GM23338 (cell line): ENCODE data around the gene IER2. TPM values are rescaled to one million over a fixed set of nuclear protein-coding genes. Genes with fewer than 3 reads are reported as not detected.
"Not testable (repeated sequence)": the region's sequence is repeated elsewhere in the genome, so short reads cannot be mapped to it uniquely, and the experiment has no call there.

Source experiments
- ATAC-seq: fragments of 200-7000 bp; cut with Tn5 transposase; 3 replicates; pipeline ENCODE4 v1.9.1; 2020
- DNase-seq: peaks from one replicate; pipeline ENCODE4 v3.0.0-alpha.2; 2015; ENCODE audit warnings: low spot score
- H2AFZ ChIP-seq: fragments of 200-600 bp; sonication (generic); 2 replicates; pipeline ENCODE4 v1.8.0; 2016; ENCODE audit warnings: antibody characterized with exemption, mild to moderate bottlenecking, moderate library complexity
- H3F3A ChIP-seq: fragments of 200-600 bp; sonication (generic); replicated peaks from 2 replicates; pipeline ENCODE4 v1.8.0; 2017; ENCODE audit warnings: antibody characterized with exemption, mixed run types, low read depth
- H3K27ac ChIP-seq: fragments of 200-600 bp; sonication (generic); 2 replicates; pipeline ENCODE4 v1.6.1; 2016; ENCODE audit warnings: low read depth
- H3K27me3 ChIP-seq: fragments of 200-600 bp; sonication (generic); 2 replicates; pipeline ENCODE4 v1.8.0; 2016; ENCODE audit warnings: mild to moderate bottlenecking, mixed run types, moderate library complexity; ENCODE audit not compliant: insufficient read depth
- H3K36me3 ChIP-seq: fragments of 200-600 bp; sonication (generic); 2 replicates; pipeline ENCODE4 v1.8.0; 2016; ENCODE audit warnings: mild to moderate bottlenecking; ENCODE audit not compliant: insufficient read depth
- H3K4me1 ChIP-seq: fragments of 200-600 bp; sonication (generic); 2 replicates; pipeline ENCODE4 v1.8.0; 2016; ENCODE audit warnings: mild to moderate bottlenecking, moderate library complexity; ENCODE audit not compliant: insufficient read depth
- H3K4me2 ChIP-seq: fragments of 200-600 bp; sonication (generic); 2 replicates; pipeline ENCODE4 v1.7.1; 2017; ENCODE audit warnings: mixed run types
- H3K4me3 ChIP-seq: fragments of 200-600 bp; sonication (generic); 2 replicates; pipeline ENCODE4 v1.6.1; 2016; ENCODE audit warnings: mixed run types
- H3K79me2 ChIP-seq: fragments of 200-600 bp; sonication (generic); replicated peaks from 2 replicates; pipeline ENCODE4 v1.8.0; 2017; ENCODE audit warnings: mild to moderate bottlenecking; ENCODE audit not compliant: insufficient read depth
- H3K9me2 ChIP-seq: fragments of 200-600 bp; sonication (generic); 2 replicates; pipeline ENCODE4 v1.8.0; 2017; ENCODE audit not compliant: insufficient read depth
- H4K20me1 ChIP-seq: fragments of 200-600 bp; sonication (generic); replicated peaks from 2 replicates; pipeline ENCODE4 v1.8.0; 2017; ENCODE audit warnings: mild to moderate bottlenecking; ENCODE audit not compliant: insufficient read depth
- H3K27ac Mint-ChIP-seq: 2 replicates; pipeline ENCODE4 v1.8.0; 2020; ENCODE audit warnings: inconsistent platforms, mild to moderate bottlenecking, moderate library complexity, mixed read lengths
- H3K27me3 Mint-ChIP-seq: 3 replicates; pipeline ENCODE4 v1.8.0; 2022; ENCODE audit warnings: low read depth, mild to moderate bottlenecking, moderate library complexity, mixed read lengths, inconsistent platforms; ENCODE audit not compliant: insufficient read depth, poor library complexity
- H3K36me3 Mint-ChIP-seq: 3 replicates; pipeline ENCODE4 v1.8.0; 2021; ENCODE audit warnings: low read depth, mild to moderate bottlenecking, inconsistent platforms, moderate library complexity, mixed read lengths
- H3K4me1 Mint-ChIP-seq: 3 replicates; pipeline ENCODE4 v1.8.0; 2020; ENCODE audit warnings: mild to moderate bottlenecking, inconsistent platforms, mixed read lengths
- H3K4me3 Mint-ChIP-seq: 3 replicates; pipeline ENCODE4 v1.8.0; 2021; ENCODE audit warnings: moderate library complexity, mild to moderate bottlenecking, inconsistent platforms, mixed read lengths
- H3K9me3 Mint-ChIP-seq: 3 replicates; pipeline ENCODE4 v1.8.0; 2020; ENCODE audit warnings: moderate library complexity, mild to moderate bottlenecking, inconsistent platforms, mixed read lengths
- CREB1 ChIP-seq: fragments of 250-450 bp; sonication (Bioruptor Pico); IDR thresholded peaks from 2 replicates; pipeline ENCODE4 v1.5.0; 2020; ENCODE audit warnings: low read depth, mild to moderate bottlenecking, moderate library complexity
- ETS1 ChIP-seq: IDR thresholded peaks from 2 replicates; pipeline ENCODE4 v1.6.1; 2016; ENCODE audit warnings: antibody characterized with exemption
- EZH2 ChIP-seq: fragments of 200-600 bp; sonication (generic); IDR thresholded peaks from one replicate; pipeline ENCODE4 v1.8.0; 2017; ENCODE audit warnings: antibody characterized with exemption, mild to moderate bottlenecking, low read depth; ENCODE audit not compliant: unreplicated experiment
- EZH2phosphoT487 ChIP-seq: fragments of 200-600 bp; sonication (generic); IDR thresholded peaks from one replicate; pipeline ENCODE4 v1.8.1; 2018; ENCODE audit warnings: antibody characterized with exemption; ENCODE audit not compliant: unreplicated experiment
- JUNB ChIP-seq: IDR thresholded peaks from one replicate; pipeline ENCODE4 v1.6.1; 2016; ENCODE audit warnings: antibody characterized with exemption; ENCODE audit not compliant: unreplicated experiment
- POLR2AphosphoS5 ChIP-seq: IDR thresholded peaks from 2 replicates; pipeline ENCODE4 v1.6.1; 2016; ENCODE audit warnings: antibody characterized with exemption, low read depth
- REST ChIP-seq: IDR thresholded peaks from one replicate; pipeline ENCODE4 v1.6.1; 2018; ENCODE audit warnings: antibody characterized with exemption; ENCODE audit not compliant: unreplicated experiment
- STAT1 ChIP-seq: IDR thresholded peaks from one replicate; pipeline ENCODE4 v1.6.1; 2016; ENCODE audit warnings: antibody characterized with exemption; ENCODE audit not compliant: unreplicated experiment
- ZNF114 ChIP-seq: fragments of 250-450 bp; sonication (Bioruptor Pico); IDR thresholded peaks from 2 replicates; pipeline ENCODE4 v1.5.0; 2020; ENCODE audit warnings: mild to moderate bottlenecking, moderate library complexity
- ZNF331 ChIP-seq: fragments of 250-450 bp; sonication (Bioruptor Pico); IDR thresholded peaks from 2 replicates; pipeline ENCODE4 v1.5.0; 2020; ENCODE audit warnings: low read depth, mild to moderate bottlenecking, moderate library complexity
- ZNF462 ChIP-seq: fragments of 250-450 bp; sonication (Bioruptor Pico); IDR thresholded peaks from 2 replicates; pipeline ENCODE4 v1.5.0; 2020; ENCODE audit warnings: mild to moderate bottlenecking, moderate library complexity
- polyA plus RNA-seq: library from polyadenylated mRNA; unstranded; fragments of >200 nt; fragmentation: Nextera tagmentation; extraction: Ambion mirVana; gene quantifications from 2 replicates; pipeline ENCODE4 v1.2.1, GENCODE V29; 2016
- total RNA-seq: library from RNA; depleted of rRNA; stranded (reverse); fragments of >200 nt; shearing (Covaris generic); gene quantifications from 2 replicates; pipeline ENCODE4 v1.2.3, GENCODE V29; 2014

The IER2 gene
- total and polyA plus RNA-seq, 2 experiments from 2014 or later: 124 to 191 TPM

- H3K36me3 Mint-ChIP-seq: peaks cover 25% of the 10 kb centered on the region
- H3K27me3 ChIP-seq, H3K27ac ChIP-seq, H3K9me2 ChIP-seq, H3K4me1 ChIP-seq, ATAC-seq, H3K36me3 ChIP-seq, H4K20me1 ChIP-seq, DNase-seq, H3K4me1 Mint-ChIP-seq: not testable (repeated sequence)
- H3K27ac Mint-ChIP-seq: peak overlapping the region; percentile 76; the same call in 1 of the 2 replicates
- peaks cover 36% of the 10 kb centered on the region for H3K27me3 Mint-ChIP-seq
- Histone ChIP-seq H3F3A (peaks cover 11% of the 10 kb centered on the region), H2AFZ (peak overlapping the region; percentile 59; the same call in 1 of the 2 replicates), H3K4me3 (peak overlapping the region; percentile 90), H3K4me2 (peak overlapping the region; percentile 98), H3K79me2 (peaks cover 38% of the 10 kb centered on the region)
- peak overlapping the region; percentile 99 for H3K4me3 Mint-ChIP-seq
- H3K9me3 Mint-ChIP-seq: peaks cover 15% of the 10 kb centered on the region
These were observed 1.0 kb upstream of the IER2 start for GRCh38 chr19:13149173-13149627.

- peaks cover 43% of the 10 kb centered on the region for H3K79me2 ChIP-seq
- H3K27ac ChIP-seq: no peak overlapping the region
- H3K9me2 ChIP-seq: no peaks in the 10 kb centered on the region
- peaks cover 16% of the 10 kb centered on the region for H3F3A ChIP-seq
- DNase-seq: peak; percentile 76
- Mint-ChIP-seq H3K27ac (peak overlapping the region; percentile 99; the same call in 1 of the 2 replicates), H3K4me3 (peak overlapping the region; percentile 99), H3K4me1 (peaks cover 9% of the 10 kb centered on the region), H3K36me3 (peaks cover 29% of the 10 kb centered on the region), H3K9me3 (peaks cover 20% of the 10 kb centered on the region), H3K27me3 (peaks cover 41% of the 10 kb centered on the region)
- H3K4me3 ChIP-seq: peak overlapping the region; percentile 90
- peaks cover 8% of the 10 kb centered on the region for H4K20me1 ChIP-seq
- peaks cover 7% of the 10 kb centered on the region; the same call in 1 of the 2 replicates for H3K36me3 ChIP-seq
- peak overlapping the region; percentile 59; the same call in 1 of the 2 replicates for H2AFZ ChIP-seq
- H3K27me3 ChIP-seq: no peaks in the 10 kb centered on the region
- peak; percentile 8 for ATAC-seq
- H3K4me2 ChIP-seq: peak overlapping the region; percentile 98
- H3K4me1 ChIP-seq: no peaks in the 10 kb centered on the region
- TF ChIP-seq EZH2 (no peak), ETS1 (no peak), ZNF331 (no peak), ZNF114 (CRISPR knock-in tag) (no peak), POLR2AphosphoS5 (no peak), CREB1 (CRISPR knock-in tag) (no peak), REST (no peak), STAT1 (no peak), ZNF462 (CRISPR knock-in tag) (no peak), JUNB (no peak), EZH2phosphoT487 (no peak)
These were observed 504 bp upstream of the IER2 start for GRCh38 chr19:13149628-13150186.
